ENCODE data around the gene CNTN4. TPM values are rescaled to one million over a fixed set of nuclear protein-coding genes. Genes with fewer than 3 reads are reported as not detected.

The CNTN4 gene
- total RNA-seq, 1 donor from 2014 or later: 22.1 TPM

DNA sequence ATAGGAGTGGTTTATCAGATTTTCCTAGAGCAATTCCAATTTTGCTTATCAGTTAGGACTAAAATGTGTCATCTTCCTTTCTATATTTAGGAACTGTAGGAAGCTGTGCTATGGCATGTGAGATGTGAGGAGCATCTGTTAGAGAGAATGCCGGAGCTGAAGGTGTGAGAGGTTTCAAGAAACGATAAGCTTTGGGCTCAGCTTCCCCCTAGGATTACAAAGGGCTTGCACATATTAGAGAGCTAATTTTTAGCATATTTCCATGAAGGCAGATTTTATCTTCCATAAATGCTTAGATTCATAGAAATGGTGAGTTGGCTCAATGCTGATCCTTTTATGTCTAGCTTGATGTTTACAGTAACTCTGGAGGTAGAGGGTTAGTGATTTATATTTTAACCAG is 120.2 kb downstream of the CNTN4 start:
- Histone ChIP-seq H3K36me3 (no peaks in the 10 kb centered on the region), H3K27ac (no peak overlapping the region), H3K4me1 (no peaks in the 10 kb centered on the region), H3K9me3 (no peaks in the 10 kb centered on the region), H3K27me3 (no peaks in the 10 kb centered on the region), H3K4me3 (no peak overlapping the region)
- DNase-seq (ENCODE audit: extremely low spot score in 2 of 2): no peak
- TF ChIP-seq POLR2AphosphoS5 (IDR thresholded peaks at IDR 0.05; ENCODE audit: insufficient read depth in 1 of 2, low read depth in 1 of 2) (no peak), POLR2A (IDR thresholded peaks at IDR 0.05) (no peak)
- TF ChIP-seq, protein P1, sequence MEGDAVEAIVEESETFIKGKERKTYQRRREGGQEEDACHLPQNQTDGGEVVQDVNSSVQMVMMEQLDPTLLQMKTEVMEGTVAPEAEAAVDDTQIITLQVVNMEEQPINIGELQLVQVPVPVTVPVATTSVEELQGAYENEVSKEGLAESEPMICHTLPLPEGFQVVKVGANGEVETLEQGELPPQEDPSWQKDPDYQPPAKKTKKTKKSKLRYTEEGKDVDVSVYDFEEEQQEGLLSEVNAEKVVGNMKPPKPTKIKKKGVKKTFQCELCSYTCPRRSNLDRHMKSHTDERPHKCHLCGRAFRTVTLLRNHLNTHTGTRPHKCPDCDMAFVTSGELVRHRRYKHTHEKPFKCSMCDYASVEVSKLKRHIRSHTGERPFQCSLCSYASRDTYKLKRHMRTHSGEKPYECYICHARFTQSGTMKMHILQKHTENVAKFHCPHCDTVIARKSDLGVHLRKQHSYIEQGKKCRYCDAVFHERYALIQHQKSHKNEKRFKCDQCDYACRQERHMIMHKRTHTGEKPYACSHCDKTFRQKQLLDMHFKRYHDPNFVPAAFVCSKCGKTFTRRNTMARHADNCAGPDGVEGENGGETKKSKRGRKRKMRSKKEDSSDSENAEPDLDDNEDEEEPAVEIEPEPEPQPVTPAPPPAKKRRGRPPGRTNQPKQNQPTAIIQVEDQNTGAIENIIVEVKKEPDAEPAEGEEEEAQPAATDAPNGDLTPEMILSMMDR (IDR thresholded peaks at IDR 0.05): no peak
- intact Hi-C loops (cut with DNase I): no loop called here

DNA sequence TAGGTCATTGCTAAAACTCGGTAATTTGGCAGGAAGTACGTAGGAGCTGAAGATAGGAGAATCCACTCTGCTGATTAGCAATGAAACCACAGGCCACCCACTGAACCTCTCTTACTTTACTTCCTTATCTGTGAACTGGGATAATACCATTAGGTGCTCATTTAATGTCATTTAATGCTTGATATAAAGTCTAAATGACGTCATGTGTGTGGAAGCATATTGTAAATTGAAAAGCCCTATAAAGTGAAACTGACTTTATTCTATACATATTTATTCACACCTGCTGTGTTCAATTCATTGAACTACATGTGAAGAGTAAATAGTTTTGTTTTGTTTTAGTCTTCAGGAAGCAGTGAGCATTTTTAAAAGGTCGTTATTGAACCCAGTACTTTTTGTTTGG is 137.5 kb downstream of the CNTN4 start:
- no peaks in the 10 kb centered on the region for H3K27me3 ChIP-seq
- DNase-seq (ENCODE audit: extremely low spot score in 2 of 2): no peak
- no peaks in the 10 kb centered on the region for H3K9me3 ChIP-seq
- H3K36me3 ChIP-seq: no peaks in the 10 kb centered on the region
- intact Hi-C loops (cut with DNase I): no loop called here
- no peak overlapping the region for H3K27ac ChIP-seq
- no peak for TF ChIP-seq POLR2AphosphoS5 (IDR thresholded peaks at IDR 0.05; ENCODE audit: insufficient read depth in 1 of 2, low read depth in 1 of 2)
- TF ChIP-seq POLR2A (IDR thresholded peaks at IDR 0.05): no peak
- TF ChIP-seq, protein P1 (IDR thresholded peaks at IDR 0.05): no peak
- no peak overlapping the region for H3K4me3 ChIP-seq
- H3K4me1 ChIP-seq: no peaks in the 10 kb centered on the region

DNA sequence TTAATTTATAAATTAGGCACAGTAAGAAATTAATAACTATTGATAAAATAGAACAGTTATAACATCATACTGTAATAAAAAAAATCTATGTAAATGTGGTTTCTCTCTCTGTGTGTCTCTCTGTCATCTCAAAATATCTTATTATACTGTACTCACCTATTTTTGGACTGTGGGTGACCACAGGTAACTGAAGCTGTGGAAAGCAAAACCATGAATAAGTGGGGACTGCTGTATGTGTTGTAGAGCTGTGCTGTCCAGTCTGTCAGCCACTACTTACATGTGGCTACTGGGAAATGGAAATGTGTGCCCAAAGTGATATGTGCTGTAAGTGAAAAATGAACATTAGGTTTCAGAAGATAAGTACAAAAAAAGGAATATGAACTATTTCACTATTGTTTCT is 145.5 kb downstream of the CNTN4 start:
- Histone ChIP-seq H3K27ac (no peak overlapping the region), H3K4me1 (no peaks in the 10 kb centered on the region), H3K36me3 (no peaks in the 10 kb centered on the region), H3K4me3 (no peak overlapping the region), H3K9me3 (no peaks in the 10 kb centered on the region), H3K27me3 (no peaks in the 10 kb centered on the region)
- no peak for DNase-seq (ENCODE audit: extremely low spot score in 2 of 2)
- intact Hi-C loops (cut with DNase I): no loop called here
- TF ChIP-seq, protein P1 (IDR thresholded peaks at IDR 0.05): no peak
- TF ChIP-seq POLR2AphosphoS5 (IDR thresholded peaks at IDR 0.05; ENCODE audit: insufficient read depth in 1 of 2, low read depth in 1 of 2): no peak
- TF ChIP-seq POLR2A (IDR thresholded peaks at IDR 0.05): no peak

DNA sequence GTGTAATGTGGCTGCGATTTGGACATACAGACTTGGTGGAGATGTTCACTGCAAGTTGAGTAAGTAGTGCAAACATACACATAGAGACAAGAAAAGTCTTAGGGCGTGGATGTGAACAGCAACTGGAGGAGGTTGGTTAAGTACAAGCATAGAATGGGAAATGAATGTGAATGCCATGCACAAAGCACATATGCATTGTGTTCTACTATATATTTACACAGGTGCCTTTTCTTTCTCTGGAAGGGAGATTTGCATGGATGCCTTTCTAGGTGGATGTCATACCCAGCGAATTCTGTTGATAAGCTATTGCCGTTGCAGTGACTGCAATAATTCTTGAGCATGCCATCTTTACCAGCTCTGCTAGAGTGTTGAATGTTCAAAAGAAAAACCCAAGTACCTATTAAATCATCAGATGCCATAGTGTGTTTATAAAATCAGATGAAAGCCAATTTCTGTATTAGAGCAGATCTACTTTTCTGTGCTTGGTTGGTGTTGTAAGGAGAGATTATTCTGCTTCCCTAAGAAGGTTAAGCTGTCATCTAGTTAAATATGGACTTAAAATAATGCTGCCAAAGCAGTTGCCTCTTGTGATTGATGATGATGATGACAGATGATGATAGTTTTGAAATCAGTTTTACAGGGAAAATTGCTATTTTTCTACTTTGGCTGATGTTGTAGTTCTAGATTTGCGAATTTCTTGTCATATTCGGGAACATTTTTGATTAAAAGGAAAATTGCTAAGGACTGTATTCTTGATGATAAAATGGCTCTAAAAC is 148.4 kb downstream of the CNTN4 start:
- no peaks in the 10 kb centered on the region for H3K27me3 ChIP-seq
- no peak overlapping the region for H3K27ac ChIP-seq
- no peak for TF ChIP-seq POLR2AphosphoS5 (IDR thresholded peaks at IDR 0.05; ENCODE audit: insufficient read depth in 1 of 2, low read depth in 1 of 2)
- TF ChIP-seq POLR2A (IDR thresholded peaks at IDR 0.05): no peak
- TF ChIP-seq, protein P1 (IDR thresholded peaks at IDR 0.05): no peak
- no peak for DNase-seq (ENCODE audit: extremely low spot score in 2 of 2)
- no peaks in the 10 kb centered on the region for H3K36me3 ChIP-seq
- intact Hi-C loops (cut with DNase I): no loop called here
- no peak overlapping the region for H3K4me3 ChIP-seq
- H3K4me1 ChIP-seq: no peaks in the 10 kb centered on the region
- no peaks in the 10 kb centered on the region for H3K9me3 ChIP-seq

DNA sequence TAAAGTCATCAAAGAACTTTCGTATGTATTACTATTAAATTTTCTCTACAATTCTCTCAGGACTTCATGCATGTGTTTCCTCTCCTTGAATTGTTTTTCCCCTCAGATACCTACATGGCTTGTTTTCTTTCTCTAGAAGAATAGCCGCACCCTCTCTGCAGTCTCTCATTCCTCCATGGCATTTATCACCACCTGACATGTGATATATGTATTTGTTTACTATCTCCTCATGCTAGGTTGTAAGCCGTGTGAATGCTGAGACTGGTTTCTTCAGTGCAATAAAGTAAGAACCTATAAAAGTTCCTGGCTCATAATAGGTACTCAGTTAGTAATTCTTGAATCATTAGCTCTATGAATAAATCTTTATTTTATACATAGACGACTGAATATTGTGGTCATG is 149.2 kb downstream of the CNTN4 start:
- Histone ChIP-seq H3K4me3 (no peak overlapping the region), H3K9me3 (no peaks in the 10 kb centered on the region), H3K27me3 (no peaks in the 10 kb centered on the region), H3K36me3 (no peaks in the 10 kb centered on the region), H3K4me1 (no peaks in the 10 kb centered on the region), H3K27ac (no peak overlapping the region)
- TF ChIP-seq POLR2A (IDR thresholded peaks at IDR 0.05): no peak
- TF ChIP-seq, protein P1 (IDR thresholded peaks at IDR 0.05): no peak
- no peak for TF ChIP-seq POLR2AphosphoS5 (IDR thresholded peaks at IDR 0.05; ENCODE audit: insufficient read depth in 1 of 2, low read depth in 1 of 2)
- DNase-seq (ENCODE audit: extremely low spot score in 2 of 2): no peak
- intact Hi-C loops (cut with DNase I): no loop called here

All from vagina (tissue), 2 donors.